Activated T-cell treated with anti-CD3 and anti-CD28 coated beads for 24 hours (primary cell): ENCODE measurements around the gene TMOD1.

Experiments
- DNase-seq: peaks from one replicate; pipeline ENCODE4 v3.0.0-alpha.2; 2020; ENCODE audit warnings: low read depth

The TMOD1 gene

DNA sequence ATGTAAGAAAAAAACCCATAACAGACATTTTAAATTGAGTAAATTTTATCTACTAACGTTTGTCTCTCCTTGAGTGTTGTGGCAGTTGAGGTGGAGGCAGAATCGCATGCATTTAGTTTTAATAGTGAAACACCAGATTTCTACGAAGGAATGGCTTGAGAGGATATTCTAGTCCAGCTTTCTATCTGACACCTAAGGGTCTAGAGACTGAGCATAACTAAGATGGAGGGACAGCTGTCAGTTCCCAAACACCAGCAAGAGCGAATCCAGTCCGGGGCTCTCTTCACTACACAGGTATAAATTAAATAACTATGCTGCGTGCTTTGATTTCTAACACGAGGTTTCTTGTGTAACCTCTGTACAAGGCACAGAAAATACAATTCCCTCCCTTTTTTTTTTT, 133.6 kb downstream of the TMOD1 start:
- no peak for DNase-seq

DNA sequence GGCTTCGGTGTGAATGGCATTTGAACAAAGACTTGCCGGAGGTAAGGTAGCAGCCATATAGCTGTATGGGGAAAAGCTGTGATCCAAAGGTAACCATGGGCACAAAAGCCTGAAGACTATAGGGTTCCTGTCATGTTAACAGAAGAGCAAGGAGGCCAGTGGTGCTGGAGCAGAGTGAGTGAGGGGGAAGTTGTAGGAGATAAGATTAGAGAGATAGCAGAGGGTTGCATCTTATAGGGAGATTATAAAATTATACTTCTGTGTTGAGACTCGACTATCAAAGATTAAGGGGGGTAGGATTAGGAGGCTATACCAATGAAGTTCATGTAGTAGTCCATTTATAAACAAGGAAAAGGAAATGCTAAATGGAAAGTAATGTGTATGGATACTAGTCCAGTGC, 135.4 kb downstream of the TMOD1 start:
- no peak for DNase-seq

DNA sequence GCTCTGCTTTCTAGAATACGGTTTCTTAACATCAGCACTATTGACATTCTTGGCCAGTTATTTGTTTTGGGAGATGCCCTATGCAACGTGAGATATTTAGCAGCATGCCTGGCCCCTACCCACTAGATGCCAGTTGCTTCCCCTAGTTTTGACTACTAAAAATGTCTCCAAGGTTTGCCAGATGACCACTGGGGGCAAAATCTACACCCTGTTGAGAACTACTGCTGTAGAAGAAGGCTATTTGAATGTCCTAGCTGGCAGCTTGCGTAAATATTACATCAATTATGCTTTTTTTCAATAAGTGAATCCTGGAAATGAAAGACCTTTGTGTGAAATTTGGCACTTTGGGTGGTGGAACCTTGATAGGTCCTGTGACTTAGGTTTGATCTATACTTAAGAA, 137.2 kb downstream of the TMOD1 start:
- DNase-seq = no peak

DNA sequence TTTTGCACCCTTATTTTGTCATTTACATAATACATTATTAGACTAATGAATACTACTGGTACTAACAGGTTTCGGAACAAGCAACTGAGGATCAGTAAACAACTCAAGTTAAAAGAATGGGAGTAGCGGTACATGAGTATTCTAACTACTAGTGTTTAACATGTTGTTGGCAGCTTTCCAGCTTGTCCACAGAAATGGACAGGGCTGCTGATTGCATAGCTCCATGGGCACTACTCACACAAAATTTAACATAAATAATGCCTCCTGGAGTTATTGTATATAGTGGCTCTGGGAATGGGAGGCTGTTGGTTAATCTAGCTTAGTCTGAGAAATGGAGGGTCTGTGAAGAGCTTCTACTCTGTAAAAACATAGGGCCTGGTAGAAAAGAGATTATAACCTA, 138.9 kb downstream of the TMOD1 start:
- DNase-seq = no peak

DNA sequence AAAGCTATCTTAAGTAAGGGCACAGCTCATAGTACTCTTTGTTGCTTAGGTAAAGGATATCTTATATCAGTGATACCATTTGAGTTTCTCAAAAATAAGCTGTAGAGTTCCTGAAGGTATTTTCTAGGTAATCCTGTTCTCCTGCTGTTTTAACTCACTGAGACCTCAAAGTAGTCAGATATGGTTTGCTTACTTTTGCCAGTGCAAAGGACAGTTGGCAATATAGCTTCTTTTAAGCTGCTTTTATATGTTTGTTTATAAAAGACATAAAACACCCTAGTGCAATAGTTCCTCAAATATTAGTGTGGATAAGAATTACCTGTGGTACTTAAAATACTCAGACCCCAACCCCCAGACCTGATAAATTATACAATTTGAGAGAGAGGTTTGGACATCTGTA, 144.3 kb downstream of the TMOD1 start:
- no peak for DNase-seq

DNA sequence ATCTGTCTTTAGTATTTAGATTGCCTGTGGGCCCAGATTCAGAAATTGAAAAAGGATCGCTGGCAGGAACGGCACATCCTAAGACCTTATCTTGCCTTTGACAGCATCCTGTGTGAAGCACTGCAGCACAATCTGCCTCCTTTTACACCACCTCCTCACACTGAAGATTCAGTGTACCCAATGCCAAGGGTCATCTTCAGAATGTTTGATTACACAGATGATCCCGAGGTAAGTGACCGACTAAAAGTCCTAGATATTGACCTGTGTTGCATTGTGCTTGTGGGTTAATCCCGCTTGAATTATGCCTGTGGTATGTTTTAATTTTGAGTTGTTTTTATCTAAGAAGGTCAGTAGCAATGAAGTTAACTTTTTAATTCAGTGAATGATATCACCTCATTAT, 146.5 kb downstream of the TMOD1 start:
- no peak for DNase-seq
